Activated T-helper 9 cell treated with anti-CD3 and anti-CD28 coated beads, Interleukin-2, amount 50 U/mL, for 16 hours (primary cell): ENCODE measurements around the gene PHPT1.
A peak's percentile ranks its signal among the peaks of the same experiment; 100 is the strongest.

ENCODE experiments used
- DNase-seq: peaks from one replicate; pipeline ENCODE4 v3.0.0-alpha.2; 2020; ENCODE audit warnings: low read depth

Gene PHPT1

GRCh38 chr9:136886610-136887597 is 37.7 kb downstream of the PHPT1 start:
- DNase-seq, result peak; percentile 14

- no peak for DNase-seq
These were observed 39.2 kb downstream of the PHPT1 start for GRCh38 chr9:136888454-136888853.

GRCh38 chr9:136889858-136890257 is 40.6 kb downstream of the PHPT1 start:
- DNase-seq, result no peak

- DNase-seq, result no peak
These were observed 41.5 kb downstream of the PHPT1 start for GRCh38 chr9:136890661-136891060.

GRCh38 chr9:136896027-136896426 is 46.8 kb downstream of the PHPT1 start:
- DNase-seq, result no peak

- no peak for DNase-seq
These were observed 49.4 kb downstream of the PHPT1 start for GRCh38 chr9:136898483-136899100.

GRCh38 chr9:136899196-136899595 is 50.0 kb downstream of the PHPT1 start:
- no peak for DNase-seq

GRCh38 chr9:136900556-136900955 is 51.3 kb downstream of the PHPT1 start:
- DNase-seq, result no peak
